Metanephros (tissue), 2 donors: ENCODE data around the gene BEX3. TPM values are rescaled to one million over a fixed set of nuclear protein-coding genes. Genes with fewer than 3 reads are reported as not detected.

Source experiments
- small RNA-seq: library from RNA; depleted of rRNA; stranded (forward); fragments of <200 nt; gene quantifications from one replicate; pipeline ENCODE3, GENCODE V24; 2014; ENCODE audit warnings: low replicate concordance
- total RNA-seq: library from RNA; depleted of rRNA; stranded (reverse); fragments of >200 nt; gene quantifications from one replicate; pipeline ENCODE4 v1.2.3, GENCODE V29; 2014

Gene BEX3
- total RNA-seq, result 222 TPM

GRCh38 chrX:103376118-103376978 lies at the start of gene BEX3:
Gene BEX3 (plus strand): TSS chrX:103376538. CDS start chrX:103377522, 984 bp downstream.

DNA sequence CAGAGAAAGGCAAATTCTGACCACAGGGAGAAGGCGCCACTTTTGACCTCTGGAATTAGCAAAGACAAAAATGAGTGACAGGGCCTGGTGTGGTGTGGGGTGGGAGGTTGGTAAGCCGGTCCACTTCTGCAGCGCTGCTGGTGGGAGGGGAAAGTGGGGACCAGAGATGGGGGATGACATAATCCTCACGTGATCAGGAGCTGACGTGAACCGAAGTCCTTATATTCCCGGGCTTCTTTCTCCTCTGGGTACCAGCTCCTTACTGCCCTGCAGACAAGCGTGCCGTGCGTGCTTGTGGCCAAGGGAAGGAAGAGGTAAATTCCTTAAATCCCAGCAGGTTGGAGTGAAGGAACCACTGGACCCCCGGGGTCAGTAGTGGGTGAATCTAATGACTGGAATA lies 46.3 kb upstream of the BEX3 start, which contains the start of gene TCEAL7:
Gene TCEAL7, plus strand, starts transcription at position 249 of the 400 bp plus-strand sequence. CDS start 1,165 bp downstream, outside the sequence.

DNA sequence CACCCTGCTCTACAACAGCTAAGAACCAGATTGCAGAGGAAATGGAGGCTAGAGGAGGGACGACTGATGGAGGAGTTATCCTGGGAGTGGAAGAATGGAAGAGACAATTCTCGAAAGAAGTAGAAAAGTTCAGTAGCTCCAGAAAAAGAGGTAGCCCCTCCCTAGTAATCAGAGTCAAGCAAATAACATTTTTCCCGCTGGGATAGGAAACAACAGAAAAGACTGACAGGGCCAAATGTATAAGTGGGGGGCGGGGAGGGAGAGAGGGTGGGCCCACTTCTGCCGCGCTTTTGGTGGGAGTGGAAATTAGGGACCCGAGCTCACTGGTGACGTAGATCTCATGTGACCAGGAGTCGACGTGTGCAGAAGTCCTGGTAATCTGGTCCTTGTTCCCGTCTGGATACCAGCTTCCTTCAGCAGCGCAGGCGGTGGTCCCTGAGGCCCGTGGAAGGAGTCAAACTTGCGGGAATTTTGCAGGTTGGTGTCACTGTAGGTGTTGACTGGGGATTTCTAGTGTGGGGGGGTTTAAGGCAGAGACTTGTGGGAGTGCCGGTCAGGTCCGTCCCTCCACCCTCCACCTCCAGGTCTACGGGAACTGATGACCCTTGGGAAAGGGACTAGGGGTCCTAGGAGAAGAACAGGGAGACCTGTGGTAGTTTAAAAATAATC lies 20.1 kb upstream of the BEX3 start, which contains the start of gene TCEAL9:
Gene TCEAL9, plus strand, starts transcription at position 377 of the 669 bp plus-strand sequence. CDS start 1,179 bp downstream, outside the sequence.

Small RNAs within 50 kb of the gene (small RNA-seq; reads per million reads assigned to genes)
- not detected for gene Z92846.1

Other genes starting within 250 kb of the BEX3 start
- gene BEX4, start 161.4 kb upstream of the BEX3 start, total RNA-seq, result 45.0 TPM
- gene TCEAL8, start 121.4 kb upstream of the BEX3 start, total RNA-seq, result 71.6 TPM
- 1.6 TPM for gene TCEAL5, start 99.8 kb upstream of the BEX3 start, total RNA-seq
- 29.8 TPM for gene BEX2, start 65.5 kb upstream of the BEX3 start, total RNA-seq
- gene TCEAL7, start 46.3 kb upstream of the BEX3 start, total RNA-seq, result 26.8 TPM
- 39.0 TPM for gene TCEAL9, start 20.0 kb upstream of the BEX3 start, total RNA-seq
- gene RAB40A, start 143.0 kb downstream of the BEX3 start, total RNA-seq, result 0.88 TPM
- 27.8 TPM for gene TCEAL4, start 209.0 kb downstream of the BEX3 start, total RNA-seq
- gene TCEAL3, start 231.4 kb downstream of the BEX3 start, total RNA-seq, result 6.8 TPM